Osteocyte (in vitro differentiated cells): ENCODE data around the gene PDS5A. TPM values are rescaled to one million over a fixed set of nuclear protein-coding genes. Genes with fewer than 3 reads are reported as not detected.
"Not testable (repeated sequence)": the region's sequence is repeated elsewhere in the genome, so short reads cannot be mapped to it uniquely, and the experiment has no call there.

Experiments used
- DNase-seq: peaks from one replicate; pipeline ENCODE4 v3.0.0; 2021; ENCODE audit warnings: mixed read lengths; ENCODE audit not compliant: unreplicated experiment; ENCODE audit errors: extremely low spot score
- H3K27ac Mint-ChIP-seq: one replicate; pipeline ENCODE4 v1.8.0; 2021; ENCODE audit warnings: mild to moderate bottlenecking, mixed read lengths; ENCODE audit not compliant: unreplicated experiment
- H3K27me3 Mint-ChIP-seq: one replicate; pipeline ENCODE4 v1.8.0; 2021; ENCODE audit warnings: mixed read lengths; ENCODE audit not compliant: unreplicated experiment
- H3K36me3 Mint-ChIP-seq: one replicate; pipeline ENCODE4 v1.8.0; 2021; ENCODE audit warnings: mixed read lengths; ENCODE audit not compliant: unreplicated experiment
- H3K4me1 Mint-ChIP-seq: one replicate; pipeline ENCODE4 v1.8.0; 2021; ENCODE audit warnings: mixed read lengths; ENCODE audit not compliant: unreplicated experiment
- H3K4me3 Mint-ChIP-seq: one replicate; pipeline ENCODE4 v1.8.0; 2021; ENCODE audit warnings: mild to moderate bottlenecking, moderate library complexity, mixed read lengths; ENCODE audit not compliant: unreplicated experiment
- H3K9me3 Mint-ChIP-seq: one replicate; pipeline ENCODE4 v1.8.0; 2021; ENCODE audit warnings: mixed read lengths; ENCODE audit not compliant: unreplicated experiment
- total RNA-seq: library from RNA; stranded (reverse); gene quantifications from 2 replicates; pipeline ENCODE4 v1.2.1, GENCODE V29; 2021
- TF ChIP-seq, protein P1 (sequence below): fragments of 200-600 bp; sonication (generic); IDR thresholded peaks from 2 replicates; pipeline ENCODE4 v1.5.0; 2021; ENCODE audit warnings: antibody characterized with exemption, mild to moderate bottlenecking, moderate library complexity

Gene PDS5A
- total RNA-seq, 1 donor from 2014 or later = 72.8 TPM

GRCh38 chr4:39812500-39812899, 165.2 kb downstream of the PDS5A start:
- peaks cover 2% of the 10 kb centered on the region for H3K4me1 Mint-ChIP-seq
- H3K27ac Mint-ChIP-seq = no peak overlapping the region
- H3K36me3 Mint-ChIP-seq = no peaks in the 10 kb centered on the region
- TF ChIP-seq, protein P1, sequence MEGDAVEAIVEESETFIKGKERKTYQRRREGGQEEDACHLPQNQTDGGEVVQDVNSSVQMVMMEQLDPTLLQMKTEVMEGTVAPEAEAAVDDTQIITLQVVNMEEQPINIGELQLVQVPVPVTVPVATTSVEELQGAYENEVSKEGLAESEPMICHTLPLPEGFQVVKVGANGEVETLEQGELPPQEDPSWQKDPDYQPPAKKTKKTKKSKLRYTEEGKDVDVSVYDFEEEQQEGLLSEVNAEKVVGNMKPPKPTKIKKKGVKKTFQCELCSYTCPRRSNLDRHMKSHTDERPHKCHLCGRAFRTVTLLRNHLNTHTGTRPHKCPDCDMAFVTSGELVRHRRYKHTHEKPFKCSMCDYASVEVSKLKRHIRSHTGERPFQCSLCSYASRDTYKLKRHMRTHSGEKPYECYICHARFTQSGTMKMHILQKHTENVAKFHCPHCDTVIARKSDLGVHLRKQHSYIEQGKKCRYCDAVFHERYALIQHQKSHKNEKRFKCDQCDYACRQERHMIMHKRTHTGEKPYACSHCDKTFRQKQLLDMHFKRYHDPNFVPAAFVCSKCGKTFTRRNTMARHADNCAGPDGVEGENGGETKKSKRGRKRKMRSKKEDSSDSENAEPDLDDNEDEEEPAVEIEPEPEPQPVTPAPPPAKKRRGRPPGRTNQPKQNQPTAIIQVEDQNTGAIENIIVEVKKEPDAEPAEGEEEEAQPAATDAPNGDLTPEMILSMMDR = no peak
- no peaks in the 10 kb centered on the region for H3K9me3 Mint-ChIP-seq
- no peaks in the 10 kb centered on the region for H3K27me3 Mint-ChIP-seq
- no peak overlapping the region for H3K4me3 Mint-ChIP-seq
- no peak for DNase-seq

- Mint-ChIP-seq H3K27ac (no peak overlapping the region), H3K4me1 (no peaks in the 10 kb centered on the region), H3K4me3 (no peak overlapping the region), H3K36me3 (no peaks in the 10 kb centered on the region), H3K9me3 (no peaks in the 10 kb centered on the region), H3K27me3 (no peaks in the 10 kb centered on the region)
- TF ChIP-seq, protein P1 = no peak
- no peak for DNase-seq
These were observed 169.4 kb downstream of the PDS5A start for GRCh38 chr4:39808231-39808749.

- TF ChIP-seq, protein P1 = no peak
- Mint-ChIP-seq H3K4me1 (no peaks in the 10 kb centered on the region), H3K4me3 (no peak overlapping the region), H3K36me3 (no peaks in the 10 kb centered on the region), H3K27me3 (no peaks in the 10 kb centered on the region), H3K9me3 (no peaks in the 10 kb centered on the region), H3K27ac (no peak overlapping the region)
- DNase-seq = no peak
These were observed 175.7 kb downstream of the PDS5A start for GRCh38 chr4:39802005-39802404.

DNA sequence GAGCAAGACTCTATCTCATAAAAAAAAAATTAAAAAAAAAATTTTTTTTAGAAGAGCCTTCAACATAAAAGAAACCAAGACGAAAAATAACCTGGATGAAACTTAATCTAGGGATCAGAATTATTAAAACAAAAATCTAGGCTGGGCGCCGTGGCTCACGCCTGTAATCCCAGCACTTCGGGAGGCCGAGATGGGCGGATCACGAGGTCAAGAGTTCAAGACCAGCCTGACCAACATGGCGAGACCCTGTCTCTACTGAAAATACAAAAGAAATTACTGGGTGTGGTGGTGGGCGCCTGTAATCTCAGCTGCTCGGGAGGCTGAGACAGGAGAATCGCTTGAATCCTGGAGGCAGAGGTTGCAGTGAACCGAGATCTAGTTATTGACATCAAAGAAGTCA, 184.7 kb downstream of the PDS5A start:
- not testable (repeated sequence) for H3K4me3 Mint-ChIP-seq, H3K36me3 Mint-ChIP-seq, H3K27ac Mint-ChIP-seq

DNA sequence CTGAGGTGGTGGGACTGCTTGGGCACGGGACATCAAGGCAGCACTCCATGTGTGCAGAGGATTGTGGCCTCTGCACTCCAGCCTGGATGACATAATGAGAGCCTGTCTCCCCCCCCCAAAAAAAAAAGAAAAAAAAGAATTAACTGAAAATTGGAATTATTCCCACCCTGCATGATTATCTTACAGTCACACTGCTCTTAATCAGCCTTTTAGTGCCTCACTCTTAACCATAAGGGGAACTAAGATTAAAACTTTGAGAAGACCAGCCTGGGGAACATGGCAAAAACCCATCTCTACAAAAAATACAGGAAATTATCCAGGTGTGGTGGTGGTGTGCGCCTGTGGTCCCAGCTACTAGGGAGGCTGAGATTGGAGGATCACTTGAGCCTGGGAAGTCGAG, 185.2 kb downstream of the PDS5A start:
- Mint-ChIP-seq H3K9me3 (no peaks in the 10 kb centered on the region), H3K4me3 (no peak overlapping the region), H3K27ac (no peak overlapping the region), H3K36me3 (no peaks in the 10 kb centered on the region), H3K27me3 (no peaks in the 10 kb centered on the region), H3K4me1 (no peaks in the 10 kb centered on the region)
- TF ChIP-seq, protein P1 = no peak
- DNase-seq = no peak

More for the DNA sequence above, 184.7 kb downstream of the PDS5A start:
- H3K4me1 Mint-ChIP-seq, DNase-seq, H3K9me3 Mint-ChIP-seq, H3K27me3 Mint-ChIP-seq: not testable (repeated sequence)

- no peaks in the 10 kb centered on the region for H3K4me1 Mint-ChIP-seq
- TF ChIP-seq, protein P1 = no peak
- no peaks in the 10 kb centered on the region for H3K36me3 Mint-ChIP-seq
- DNase-seq = no peak
- no peaks in the 10 kb centered on the region for H3K27me3 Mint-ChIP-seq
- no peaks in the 10 kb centered on the region for H3K9me3 Mint-ChIP-seq
- H3K27ac Mint-ChIP-seq = no peak overlapping the region
- no peak overlapping the region for H3K4me3 Mint-ChIP-seq
These were observed 185.6 kb downstream of the PDS5A start for GRCh38 chr4:39792128-39792527.
